Muscle layer of duodenum (tissue), 2 donors: ENCODE results near the gene RBM44.
"Not testable (repeated sequence)": the region's sequence is repeated elsewhere in the genome, so short reads cannot be mapped to it uniquely, and the experiment has no call there.

Experiments used
- H3K27ac ChIP-seq: one replicate; pipeline ENCODE4 v1.7.0; 2013; ENCODE audit warnings: mild to moderate bottlenecking, low read length
- H3K27me3 ChIP-seq: one replicate; pipeline ENCODE4 v1.7.0; 2013; ENCODE audit warnings: low read depth, mild to moderate bottlenecking, control low read depth, low read length
- H3K36me3 ChIP-seq, 2 donors: one replicate each; pipeline ENCODE4 v1.7.0; 2013; ENCODE audit warnings: low read length in 2 of 2, control low read depth in 1 of 2, mild to moderate bottlenecking in 1 of 2; ENCODE audit not compliant: insufficient read depth in 2 of 2, control insufficient read depth in 1 of 2
- H3K4me1 ChIP-seq, 2 donors: one replicate each; pipeline ENCODE4 v1.7.0; 2013; ENCODE audit warnings: low read length in 2 of 2, mild to moderate bottlenecking in 2 of 2, control low read depth in 1 of 2, moderate library complexity in 1 of 2; ENCODE audit not compliant: insufficient read depth in 2 of 2, control insufficient read depth in 1 of 2
- H3K4me3 ChIP-seq, 2 donors: one replicate each; pipeline ENCODE4 v1.7.0; 2013; ENCODE audit warnings: low read length in 2 of 2, low read depth in 1 of 2, mild to moderate bottlenecking in 1 of 2
- H3K9me3 ChIP-seq, 2 donors: one replicate each; pipeline ENCODE4 v1.7.0; 2013; ENCODE audit warnings: low read length in 2 of 2, control low read depth in 1 of 2, mild to moderate bottlenecking in 1 of 2; ENCODE audit not compliant: control insufficient read depth in 1 of 2
- donor health status: healthy.

The RBM44 gene

GRCh38 chr2:237798236-237799059, at the start of gene RBM44:
RBM44 (plus strand) TSS chr2:237798779; CDS start chr2:237813610, 14,831 bp downstream.
- Histone ChIP-seq H3K36me3 (no peaks in the 10 kb centered on the region), H3K4me3 (no peak within 1 kb of the TSS), H3K9me3 (no peaks in the 10 kb centered on the region), H3K27ac (no peak within 1 kb of the TSS), H3K4me1 (no peaks in the 10 kb centered on the region), H3K27me3 (no peaks in the 10 kb centered on the region)

- H3K27me3 ChIP-seq: no peaks in the 10 kb centered on the region
- H3K9me3 ChIP-seq: no peaks in the 10 kb centered on the region
- H3K36me3 ChIP-seq: peaks cover 26 to 44% of the 10 kb centered on the region in 2 donors
- H3K4me3 ChIP-seq: no peak overlapping the region
- no peak overlapping the region for H3K27ac ChIP-seq
- H3K4me1 ChIP-seq: peaks cover 6 to 15% of the 10 kb centered on the region in 2 donors
Observed at GRCh38 chr2:237749002-237749401, 49.6 kb upstream of the RBM44 start.

- peaks cover 4 to 8% of the 10 kb centered on the region in 2 donors for H3K4me1 ChIP-seq
- no peaks in the 10 kb centered on the region for H3K27me3 ChIP-seq
- peaks cover 35 to 53% of the 10 kb centered on the region in 2 donors for H3K36me3 ChIP-seq
- H3K4me3 ChIP-seq: no peak overlapping the region
- H3K27ac ChIP-seq: no peak overlapping the region
- H3K9me3 ChIP-seq: no peaks in the 10 kb centered on the region
Observed at GRCh38 chr2:237749961-237750360, 48.6 kb upstream of the RBM44 start.

- not testable (repeated sequence) for H3K27me3 ChIP-seq, H3K4me1 ChIP-seq, H3K9me3 ChIP-seq, H3K4me3 ChIP-seq, H3K27ac ChIP-seq
- peaks cover 40 to 58% of the 10 kb centered on the region in 2 donors for H3K36me3 ChIP-seq
Observed at GRCh38 chr2:237750441-237750840, 48.1 kb upstream of the RBM44 start.

GRCh38 chr2:237752761-237753165, 45.8 kb upstream of the RBM44 start:
- peaks cover 53 to 77% of the 10 kb centered on the region in 2 donors for H3K36me3 ChIP-seq
- no peak overlapping the region for H3K4me3 ChIP-seq
- H3K4me1 ChIP-seq: no peaks in the 10 kb centered on the region

GRCh38 chr2:237754182-237754581, 44.4 kb upstream of the RBM44 start:
- H3K36me3 ChIP-seq: peaks cover 61 to 76% of the 10 kb centered on the region in 2 donors

More at GRCh38 chr2:237752761-237753165, 45.8 kb upstream of the RBM44 start:
- no peak overlapping the region for H3K27ac ChIP-seq
- H3K9me3 ChIP-seq: no peaks in the 10 kb centered on the region
- no peaks in the 10 kb centered on the region for H3K27me3 ChIP-seq

GRCh38 chr2:237754626-237755248, 43.8 kb upstream of the RBM44 start:
- Histone ChIP-seq H3K4me3 (no peak overlapping the region), H3K27me3 (no peaks in the 10 kb centered on the region), H3K36me3 (peaks cover 56 to 77% of the 10 kb centered on the region in 2 donors), H3K27ac (no peak overlapping the region), H3K9me3 (no peaks in the 10 kb centered on the region), H3K4me1 (no peaks in the 10 kb centered on the region)

More at GRCh38 chr2:237754182-237754581, 44.4 kb upstream of the RBM44 start:
- Histone ChIP-seq H3K4me1 (no peaks in the 10 kb centered on the region), H3K4me3 (no peak overlapping the region), H3K9me3 (no peaks in the 10 kb centered on the region), H3K27me3 (no peaks in the 10 kb centered on the region), H3K27ac (no peak overlapping the region)

- no peak overlapping the region for H3K27ac ChIP-seq
- H3K4me3 ChIP-seq: no peak overlapping the region
- H3K27me3 ChIP-seq: no peaks in the 10 kb centered on the region
- no peaks in the 10 kb centered on the region for H3K9me3 ChIP-seq
- peaks cover 63 to 72% of the 10 kb centered on the region in 2 donors for H3K36me3 ChIP-seq
- no peaks in the 10 kb centered on the region for H3K4me1 ChIP-seq
Observed at GRCh38 chr2:237757616-237758015, 41.0 kb upstream of the RBM44 start.

GRCh38 chr2:237758185-237758584, 40.4 kb upstream of the RBM44 start:
- H3K27me3 ChIP-seq: no peaks in the 10 kb centered on the region
- peaks cover 68 to 74% of the 10 kb centered on the region in 2 donors for H3K36me3 ChIP-seq
- no peak overlapping the region for H3K27ac ChIP-seq
- no peaks in the 10 kb centered on the region for H3K9me3 ChIP-seq
- no peaks in the 10 kb centered on the region for H3K4me1 ChIP-seq
- no peak overlapping the region for H3K4me3 ChIP-seq

- Histone ChIP-seq H3K36me3 (peaks cover 67 to 81% of the 10 kb centered on the region in 2 donors), H3K4me1 (no peaks in the 10 kb centered on the region), H3K27ac (no peak overlapping the region), H3K9me3 (no peaks in the 10 kb centered on the region), H3K27me3 (no peaks in the 10 kb centered on the region), H3K4me3 (no peak overlapping the region)
Observed at GRCh38 chr2:237759176-237759575, 39.4 kb upstream of the RBM44 start.
